ENCODE measurements around the gene NELFA.

The NELFA gene

DNA sequence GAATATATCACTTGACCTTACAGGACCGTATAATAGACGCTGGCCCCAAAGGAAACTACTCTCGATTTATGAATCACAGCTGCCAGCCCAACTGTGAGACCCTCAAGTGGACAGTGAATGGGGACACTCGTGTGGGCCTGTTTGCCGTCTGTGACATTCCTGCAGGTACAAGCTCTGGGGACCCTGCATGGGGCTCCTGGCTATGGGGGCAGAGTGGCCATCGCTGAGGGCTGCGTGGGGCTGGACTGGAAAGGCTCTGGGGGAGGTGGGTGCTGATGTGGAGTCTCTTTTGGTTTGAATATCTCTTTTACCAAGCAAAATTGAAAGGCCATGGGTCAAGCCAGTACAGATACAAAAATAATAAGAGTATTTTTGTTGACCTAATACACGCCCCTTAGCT, 33.9 kb downstream of the NELFA start:
- DNase-seq (ENCODE audit: low read depth): no peak
- no peak overlapping the region for H3K4me3 ChIP-seq (ENCODE audit: low read depth, low read length)
- TF ChIP-seq CTCF (IDR thresholded peaks at IDR 0.05; ENCODE audit: low read depth, low read length, missing control alignments): no peak

DNA sequence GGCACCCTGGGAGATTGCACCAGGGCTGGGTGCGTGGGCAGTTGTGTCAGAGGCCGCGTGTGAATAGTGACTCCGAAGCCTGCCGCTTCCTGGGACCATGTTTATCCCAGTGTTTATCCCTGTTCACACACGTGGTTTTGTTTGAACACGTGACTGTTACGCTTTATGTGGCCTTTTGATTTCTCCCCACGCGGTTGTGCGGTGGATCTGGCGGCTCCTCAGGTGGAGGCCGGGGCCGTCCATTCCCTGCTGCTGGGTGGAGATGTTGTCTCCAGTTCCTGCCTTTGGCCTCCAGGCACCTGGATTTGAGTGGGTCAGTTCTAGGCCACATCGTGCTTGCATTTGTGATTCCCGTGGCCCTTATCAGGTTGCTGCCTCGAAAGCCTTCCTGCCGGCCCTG, 35.1 kb downstream of the NELFA start:
- H3K4me3 ChIP-seq (ENCODE audit: low read depth, low read length): no peak overlapping the region
- no peak for DNase-seq (ENCODE audit: low read depth)
- TF ChIP-seq CTCF (IDR thresholded peaks at IDR 0.05; ENCODE audit: low read depth, low read length, missing control alignments): no peak

DNA sequence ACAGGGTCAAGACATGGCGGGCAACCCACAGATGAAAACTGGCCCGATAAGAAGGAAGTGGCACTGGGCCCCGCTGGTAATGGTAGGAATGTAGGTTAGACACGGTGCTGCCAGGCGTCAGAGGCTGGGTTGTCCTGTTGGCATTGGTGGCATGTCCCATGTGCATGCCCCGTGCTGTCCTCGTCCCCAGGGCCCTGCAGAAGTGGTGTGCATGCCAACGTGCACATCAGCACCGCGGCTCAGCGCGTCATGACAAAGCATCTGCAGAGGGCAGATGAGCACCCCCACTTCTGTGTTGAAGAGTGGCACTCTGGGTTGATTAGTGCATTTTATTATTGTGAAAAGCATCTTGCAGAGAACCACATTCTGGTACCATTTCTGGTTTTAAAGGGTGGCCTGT, 35.6 kb downstream of the NELFA start:
- TF ChIP-seq CTCF (IDR thresholded peaks at IDR 0.05; ENCODE audit: low read depth, low read length, missing control alignments): no peak
- no peak overlapping the region for H3K4me3 ChIP-seq (ENCODE audit: low read depth, low read length)
- no peak for DNase-seq (ENCODE audit: low read depth)

- TF ChIP-seq CTCF (IDR thresholded peaks at IDR 0.05; ENCODE audit: low read depth, low read length, missing control alignments): no peak
- no peak for DNase-seq (ENCODE audit: low read depth)
- H3K4me3 ChIP-seq (ENCODE audit: low read depth, low read length): no peak overlapping the region
These were observed 36.4 kb downstream of the NELFA start for GRCh38 chr4:1972414-1972813.

DNA sequence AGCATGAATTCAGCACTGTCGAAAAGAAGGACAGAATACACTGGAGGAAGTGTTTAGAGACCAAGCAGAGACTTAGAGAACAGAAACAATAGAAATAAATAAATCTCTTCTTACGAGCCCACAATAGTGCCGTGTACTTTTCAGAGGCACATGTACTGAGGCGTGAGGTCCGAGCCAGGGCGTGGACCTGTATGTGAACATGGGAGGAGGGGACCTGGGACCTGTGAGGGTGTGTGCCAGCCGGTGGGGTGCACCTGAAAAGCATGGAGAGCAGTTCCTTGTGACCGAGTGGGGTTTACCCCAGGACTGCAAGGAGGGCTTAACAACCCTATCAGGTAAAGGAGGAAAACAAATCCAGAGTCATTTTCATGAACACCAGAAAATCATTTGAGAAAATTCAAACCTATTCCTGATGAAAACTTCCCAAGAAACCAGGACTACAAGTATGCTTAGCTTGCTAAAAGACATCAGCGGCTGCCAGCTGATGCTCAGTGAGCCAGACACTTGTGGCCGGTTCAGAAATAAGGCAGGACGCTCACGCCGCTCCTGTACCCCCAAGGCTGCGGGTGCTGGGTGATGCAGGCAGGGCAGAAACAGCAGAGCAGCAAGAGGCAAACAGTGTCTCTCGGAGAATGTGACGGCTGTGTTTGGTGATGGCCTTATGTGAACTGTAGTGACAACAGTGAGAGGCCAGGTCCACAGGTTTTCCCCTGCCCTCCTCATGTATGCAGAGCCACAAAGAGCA, 37.1 kb downstream of the NELFA start:
- TF ChIP-seq CTCF (IDR thresholded peaks at IDR 0.05; ENCODE audit: low read depth, low read length, missing control alignments): no peak
- H3K4me3 ChIP-seq (ENCODE audit: low read depth, low read length): no peak overlapping the region

GRCh38 chr4:1970926-1971325, 37.8 kb downstream of the NELFA start:
- no peak overlapping the region for H3K4me3 ChIP-seq (ENCODE audit: low read depth, low read length)
- no peak for TF ChIP-seq CTCF (IDR thresholded peaks at IDR 0.05; ENCODE audit: low read depth, low read length, missing control alignments)
- DNase-seq (ENCODE audit: low read depth): no peak

More for the DNA sequence above, 37.1 kb downstream of the NELFA start:
- DNase-seq (ENCODE audit: low read depth): no peak

All from GM12864 (cell line).